HCT116 (cell line): Measurements from ENCODE around the gene CRBN. TPM values are rescaled to one million over a fixed set of nuclear protein-coding genes. Genes with fewer than 3 reads are reported as not detected.
A peak's percentile ranks its signal among the peaks of the same experiment; 100 is the strongest.

Source experiments
- ATAC-seq: fragments of 200-7000 bp; cut with Tn5 transposase; 2 replicates; pipeline ENCODE4 v1.9.1; 2020; ENCODE audit warnings: mild to moderate bottlenecking, moderate library complexity
- BruUV-seq: library from RNA; stranded (reverse); fragments of 400-500 nt; replicated peaks from 2 replicates; lab custom pipeline; 2021; lab: Mats Ljungman, UMichigan
- CTCF ChIA-PET: fragments of 300-600 bp; sonication (Branson Sonifier 250); formaldehyde crosslinking; loops from one replicate; lab custom pipeline; 2021; ENCODE audit warnings: antibody characterized with exemption; lab: Charles Lee
- POLR2A ChIA-PET: fragments of 300-600, 350-600 bp; sonication (Branson Sonifier 250); formaldehyde crosslinking; loops from one replicate; lab custom pipeline; 2021; ENCODE audit warnings: antibody characterized with exemption; lab: Charles Lee
- RAD21 ChIA-PET, 2 experiments: fragments of 300-600 bp; sonication (Branson Sonifier 250); formaldehyde crosslinking; loops; one replicate each; lab custom pipeline; 2023; ENCODE audit warnings: low total read pairs in 2 of 2; ENCODE audit not compliant: uncharacterized antibody in 2 of 2, unreplicated experiment in 2 of 2, low non-redundant PET in 1 of 2; lab: Charles Lee
- DNase-seq: peaks from one replicate; pipeline ENCODE4 v3.0.0-alpha.2; 2010; ENCODE audit warnings: low read depth, low spot score
- H2AFZ ChIP-seq: fragments of 200-600 bp; shearing (Covaris generic), sonication (generic); 2 replicates; pipeline ENCODE4 v1.6.1; 2017; ENCODE audit warnings: low read depth, mixed run types, mixed read lengths, antibody characterized with exemption, low read length; ENCODE audit not compliant: poor library complexity, severe bottlenecking
- H3K27ac ChIP-seq: 2 replicates; pipeline ENCODE4 v1.5.1; 2012; ENCODE audit warnings: low read depth, low read length
- H3K27me3 ChIP-seq: fragments of 200-600 bp; sonication (generic); 2 replicates; pipeline ENCODE4 v1.6.1; 2016; ENCODE audit warnings: mixed run types, low read length, mixed read lengths; ENCODE audit not compliant: insufficient read depth
- H3K36me3 ChIP-seq, 2 experiments: fragments of 200-500 bp in 1 of 2; fragments of 200-600 bp in 1 of 2; sonication (Bioruptor generic) in 1 of 2; sonication (generic) in 1 of 2; 2 replicates each; pipeline versions ENCODE4 v1.5.1 to v1.6.1; 2014 to 2016; ENCODE audit warnings: low read length in 2 of 2, inconsistent platforms in 1 of 2, mixed read lengths in 1 of 2, mixed run types in 1 of 2; ENCODE audit not compliant: insufficient read depth in 2 of 2, control insufficient read depth in 1 of 2
- H3K4me1 ChIP-seq, 2 experiments: fragments of 200-600 bp in 1 of 2; sonication (generic) in 1 of 2; 2 replicates each; pipeline versions ENCODE4 v1.5.1 to v1.6.1; 2012 to 2017; ENCODE audit warnings: low read length in 2 of 2, inconsistent platforms in 1 of 2, mild to moderate bottlenecking in 1 of 2, mixed read lengths in 1 of 2, mixed run types in 1 of 2, moderate library complexity in 1 of 2; ENCODE audit not compliant: insufficient read depth in 2 of 2, control insufficient read depth in 1 of 2
- H3K4me2 ChIP-seq: fragments of 200-600 bp; sonication (generic); 2 replicates; pipeline ENCODE4 v1.6.1; 2017; ENCODE audit warnings: mixed run types, low read length, mixed read lengths
- H3K4me3 ChIP-seq, 2 experiments: fragments of 200-600 bp in 1 of 2; sonication (generic) in 1 of 2; replicated peaks in 1 of 2; 2 replicates each; pipeline ENCODE4 v1.5.1; 2011 to 2016; ENCODE audit warnings: low read length in 2 of 2, control low read depth in 1 of 2, low read depth in 1 of 2, mild to moderate bottlenecking in 1 of 2, mixed read lengths in 1 of 2, mixed run types in 1 of 2
- H3K79me2 ChIP-seq: fragments of 200-600 bp; sonication (generic); 2 replicates; pipeline ENCODE4 v1.6.1; 2017; ENCODE audit warnings: mild to moderate bottlenecking, mixed run types, low read length, moderate library complexity, mixed read lengths; ENCODE audit not compliant: insufficient read depth
- H3K9ac ChIP-seq: fragments of 200-600 bp; sonication (generic); 2 replicates; pipeline ENCODE4 v1.6.1; 2016; ENCODE audit warnings: low read length, mixed read lengths
- H3K9me2 ChIP-seq: fragments of 200-600 bp; sonication (generic), shearing (Covaris generic); 2 replicates; pipeline ENCODE4 v1.6.1; 2017; ENCODE audit warnings: mixed run types, mild to moderate bottlenecking, moderate library complexity; ENCODE audit not compliant: insufficient read depth
- H3K9me3 ChIP-seq, 2 experiments: fragments of 200-500 bp in 1 of 2; fragments of 200-600 bp in 1 of 2; sonication (Bioruptor generic) in 1 of 2; sonication (generic) in 1 of 2; 2 replicates each; pipeline ENCODE4 v1.6.1; 2014 to 2017; ENCODE audit warnings: low read length in 2 of 2, mixed read lengths in 2 of 2, inconsistent platforms in 1 of 2, low read depth in 1 of 2, mild to moderate bottlenecking in 1 of 2, mixed run types in 1 of 2, moderate library complexity in 1 of 2; ENCODE audit not compliant: control insufficient read depth in 1 of 2, insufficient read depth in 1 of 2
- H4K20me1 ChIP-seq: fragments of 200-600 bp; sonication (generic), shearing (Covaris generic); 2 replicates; pipeline ENCODE4 v1.6.1; 2017; ENCODE audit warnings: mixed run types, mild to moderate bottlenecking, moderate library complexity; ENCODE audit not compliant: insufficient read depth
- ATF3 ChIP-seq: IDR thresholded peaks from 2 replicates; pipeline ENCODE4 v1.6.1; 2012
- CEBPB ChIP-seq: IDR thresholded peaks from 2 replicates; pipeline ENCODE4 v1.6.1; 2012; ENCODE audit warnings: low read depth
- CTCF ChIP-seq, 3 experiments: fragments of 200-600 bp in 1 of 3; sonication (generic) in 1 of 3; IDR thresholded peaks in 2 of 3; conservative IDR thresholded peaks in 1 of 3; 2 replicates each; pipeline ENCODE4 v1.5.1; 2012 to 2017; ENCODE audit warnings: low read depth in 2 of 3, low read length in 2 of 3, antibody characterized with exemption in 1 of 3, borderline replicate concordance in 1 of 3, control low read depth in 1 of 3, mild to moderate bottlenecking in 1 of 3, mixed read lengths in 1 of 3, mixed run types in 1 of 3, moderate library complexity in 1 of 3; ENCODE audit not compliant: insufficient read depth in 1 of 3
- EGR1 ChIP-seq: IDR thresholded peaks from 2 replicates; pipeline ENCODE4 v1.6.1; 2012; ENCODE audit warnings: low read depth
- ELF1 ChIP-seq: IDR thresholded peaks from 2 replicates; pipeline ENCODE4 v1.6.1; 2012; ENCODE audit warnings: low read depth, borderline replicate concordance
- EZH2 ChIP-seq: fragments of 200-600 bp; sonication (generic); IDR thresholded peaks from 2 replicates; pipeline ENCODE4 v1.6.1; 2017; ENCODE audit warnings: antibody characterized with exemption, mixed run types
- EZH2phosphoT487 ChIP-seq: fragments of 200-600 bp; IDR thresholded peaks from 2 replicates; pipeline ENCODE4 v1.6.1; 2018; ENCODE audit warnings: antibody characterized with exemption, borderline replicate concordance
- JUND ChIP-seq: IDR thresholded peaks from 2 replicates; pipeline ENCODE4 v1.6.1; 2012
- MAX ChIP-seq: IDR thresholded peaks from 2 replicates; pipeline ENCODE4 v1.6.1; 2012
- POLR2A ChIP-seq: IDR thresholded peaks from 2 replicates; pipeline ENCODE4 v1.7.0; 2011; ENCODE audit warnings: borderline replicate concordance; ENCODE audit not compliant: insufficient read depth, insufficient read length; ENCODE audit errors: extremely low read depth
- POLR2AphosphoS5 ChIP-seq: IDR thresholded peaks from 2 replicates; pipeline ENCODE4 v1.6.1; 2011; ENCODE audit warnings: mild to moderate bottlenecking, low read depth, low read length, moderate library complexity
- RAD21 ChIP-seq: IDR thresholded peaks from 2 replicates; pipeline ENCODE4 v1.6.1; 2012; ENCODE audit warnings: low read depth, mild to moderate bottlenecking
- REST ChIP-seq: IDR thresholded peaks from 2 replicates; pipeline ENCODE4 v1.6.1; 2012; ENCODE audit warnings: low read depth
- SIN3A ChIP-seq: IDR thresholded peaks from 2 replicates; pipeline ENCODE4 v1.6.1; 2012; ENCODE audit warnings: low read depth
- SP1 ChIP-seq: IDR thresholded peaks from 2 replicates; pipeline ENCODE4 v1.6.1; 2012; ENCODE audit warnings: low read depth
- SRF ChIP-seq: IDR thresholded peaks from 2 replicates; pipeline ENCODE4 v1.6.1; 2012; ENCODE audit warnings: low read depth
- TCF7L2 ChIP-seq: IDR thresholded peaks from 2 replicates; pipeline ENCODE4 v1.7.0; 2011; ENCODE audit warnings: borderline replicate concordance, inconsistent platforms; ENCODE audit not compliant: insufficient read depth, insufficient read length; ENCODE audit errors: extremely low read depth
- YY1 ChIP-seq: IDR thresholded peaks from 2 replicates; pipeline ENCODE4 v1.6.1; 2011; ENCODE audit warnings: low read length, low read depth, moderate library complexity, mild to moderate bottlenecking; ENCODE audit not compliant: insufficient replicate concordance; ENCODE audit errors: extremely low read depth
- ZBTB33 ChIP-seq: IDR thresholded peaks from 2 replicates; pipeline ENCODE4 v1.6.1; 2011; ENCODE audit warnings: mild to moderate bottlenecking, low read length, moderate library complexity; ENCODE audit not compliant: insufficient replicate concordance; ENCODE audit errors: extremely low read depth
- ZNF274 ChIP-seq: fragments of 200-500 bp; sonication (Bioruptor generic); IDR thresholded peaks from 2 replicates; pipeline ENCODE4 v1.6.1; 2014; ENCODE audit warnings: mild to moderate bottlenecking, low read depth, low read length, inconsistent platforms
- intact Hi-C: fragments of 100-400 bp; cut with micrococcal nuclease; formaldehyde crosslinking; loops from 2 replicates; pipeline ENCODE4 v1.10.0; 2022
- total RNA-seq: library from RNA; stranded (reverse); gene quantifications from one replicate; pipeline ENCODE4 v1.2.1, GENCODE V29; 2021; ENCODE audit not compliant: unreplicated experiment

Gene CRBN
- total RNA-seq, 1 experiment from 2014 or later, result 29.1 TPM

- H3K9me3 ChIP-seq, result no peaks in the 10 kb centered on the region
- peaks cover 39% of the 10 kb centered on the region for H3K79me2 ChIP-seq
- no peaks in the 10 kb centered on the region for H3K27me3 ChIP-seq
- no peak overlapping the region for H3K9ac ChIP-seq
- no peaks in the 10 kb centered on the region for H3K9me2 ChIP-seq
- intact Hi-C loops, result no loop called here
- ATAC-seq (no peak), DNase-seq (no peak)
- no peaks in the 10 kb centered on the region for H4K20me1 ChIP-seq
- H3K4me1 ChIP-seq, result peaks cover 6 to 14% of the 10 kb centered on the region in 2 experiments; a peak in 3 of 4 replicates
- peak overlapping the region; percentile 83 for H2AFZ ChIP-seq
- H3K27ac ChIP-seq, result no peak overlapping the region
- no peak overlapping the region for H3K4me3 ChIP-seq
- CTCF ChIA-PET, result no interaction called here
- no peaks in the 10 kb centered on the region for H3K36me3 ChIP-seq
- BruUV-seq, result no TSS peak
- POLR2A ChIA-PET, result no interaction called here
- RAD21 ChIA-PET, result no interaction called here
- TF ChIP-seq POLR2A (no peak), CTCF (IDR thresholded peaks at IDR 0.05 in 2 of 3, conservative IDR thresholded peaks at IDR 0.05 in 1 of 3; ENCODE audit: borderline replicate concordance in 1 of 3, insufficient read depth in 1 of 3, low read depth in 2 of 3, low read length in 2 of 3) (no peak), ELF1 (no peak), TCF7L2 (no peak), JUND (no peak), POLR2AphosphoS5 (no peak), RAD21 (no peak), ZBTB33 (no peak), CEBPB (no peak), SRF (no peak), EZH2phosphoT487 (no peak), MAX (no peak), ZNF274 (no peak), EZH2 (no peak), REST (no peak), EGR1 (no peak), SP1 (no peak), YY1 (no peak), SIN3A (no peak), ATF3 (no peak)
- H3K4me2 ChIP-seq, result no peak overlapping the region
Measured at GRCh38 chr3:3180456-3180855, 965 bp upstream of the CRBN start.
